Panc1 (cell line): ENCODE data around the gene KLF9. TPM values are rescaled to one million over a fixed set of nuclear protein-coding genes. Genes with fewer than 3 reads are reported as not detected.

ENCODE experiments used
- ATAC-seq: fragments of 200-7000 bp; cut with Tn5 transposase; 2 replicates; pipeline ENCODE4 v1.9.1; 2020; ENCODE audit warnings: mild to moderate bottlenecking, moderate library complexity
- BruUV-seq: library from RNA; stranded (reverse); fragments of 400-500 nt; replicated peaks from 2 replicates; lab custom pipeline; 2021; lab: Mats Ljungman, UMichigan
- CTCF ChIA-PET: fragments of 300-600 bp; sonication (Branson Sonifier 250); formaldehyde crosslinking; loops from one replicate; lab custom pipeline; 2022; ENCODE audit warnings: antibody characterized with exemption; lab: Charles Lee
- POLR2A ChIA-PET: fragments of 300-600 bp; sonication (Branson Sonifier 250); formaldehyde crosslinking; loops from one replicate; lab custom pipeline; 2022; ENCODE audit warnings: antibody characterized with exemption; lab: Charles Lee
- DNase-seq: peaks from one replicate; pipeline ENCODE4 v3.0.0-alpha.2; 2010; ENCODE audit warnings: low read depth, low spot score
- H3K27ac ChIP-seq: 2 replicates; pipeline ENCODE4 v1.5.1; 2011; ENCODE audit warnings: mild to moderate bottlenecking, low read length, inconsistent platforms
- H3K27me3 ChIP-seq: fragments of 200-500 bp; sonication (Bioruptor generic); 2 replicates; pipeline ENCODE4 v1.6.0; 2014; ENCODE audit warnings: low read length, inconsistent platforms; ENCODE audit not compliant: control insufficient read depth, insufficient read depth
- H3K36me3 ChIP-seq: fragments of 200-500 bp; sonication (Bioruptor generic); 2 replicates; pipeline ENCODE4 v1.5.1; 2014; ENCODE audit warnings: inconsistent platforms, mild to moderate bottlenecking, low read length, moderate library complexity; ENCODE audit not compliant: control insufficient read depth, insufficient read depth
- H3K4me1 ChIP-seq: 2 replicates; pipeline ENCODE4 v1.5.1; 2011; ENCODE audit warnings: inconsistent platforms, mild to moderate bottlenecking, low read length, moderate library complexity; ENCODE audit not compliant: control insufficient read depth, insufficient read depth
- H3K4me3 ChIP-seq, 2 experiments: 2 replicates each; pipeline ENCODE4 v1.5.1; 2011 to 2012; ENCODE audit warnings: low read depth in 2 of 2, low read length in 2 of 2, mild to moderate bottlenecking in 2 of 2, inconsistent platforms in 1 of 2, moderate library complexity in 1 of 2
- H3K9me3 ChIP-seq: fragments of 200-500 bp; sonication (Bioruptor generic); 2 replicates; pipeline ENCODE4 v1.5.1; 2014; ENCODE audit warnings: low read depth, mild to moderate bottlenecking, inconsistent platforms, low read length, moderate library complexity; ENCODE audit not compliant: control insufficient read depth, insufficient read depth
- CTCF ChIP-seq: fragments of 450-650 bp; IDR thresholded peaks from 2 replicates; pipeline ENCODE4 v1.5.1; 2017; ENCODE audit warnings: mild to moderate bottlenecking
- POLR2AphosphoS5 ChIP-seq: IDR thresholded peaks from 2 replicates; pipeline ENCODE4 v1.6.1; 2012; ENCODE audit warnings: mild to moderate bottlenecking, low read depth, low read length, moderate library complexity
- SIN3A ChIP-seq: IDR thresholded peaks from 2 replicates; pipeline ENCODE4 v1.6.1; 2012; ENCODE audit warnings: low read depth, mild to moderate bottlenecking, low read length, moderate library complexity, borderline replicate concordance; ENCODE audit not compliant: insufficient read depth
- TCF7L2 ChIP-seq: IDR thresholded peaks from 2 replicates; pipeline ENCODE4 v1.6.1; 2011; ENCODE audit warnings: mild to moderate bottlenecking, low read depth, low read length, inconsistent platforms
- in situ Hi-C: cut with HindIII; loops from 2 replicates; pipeline ENCODE4 v1.10.0; 2016; ENCODE audit warnings: low sequenced_read_pairs, low pct_unique_long_range_greater_than_20kb
- intact Hi-C: fragments of 100-400 bp; cut with micrococcal nuclease; formaldehyde crosslinking; loops from one replicate; pipeline ENCODE4 v1.10.0; 2022; ENCODE audit not compliant: unreplicated experiment
- total RNA-seq: library from RNA; stranded (reverse); gene quantifications from one replicate; pipeline ENCODE4 v1.2.1, GENCODE V29; 2021; ENCODE audit not compliant: unreplicated experiment
- TF ChIP-seq, protein P1 (sequence below), 2 experiments: IDR thresholded peaks; 2 replicates each; pipeline ENCODE4 v1.6.1; 2011 to 2012; ENCODE audit warnings: low read depth in 2 of 2, control low read depth in 1 of 2, low read length in 1 of 2, mild to moderate bottlenecking in 1 of 2, moderate library complexity in 1 of 2; ENCODE audit not compliant: insufficient read depth in 1 of 2

Gene KLF9
- total RNA-seq, 1 experiment from 2014 or later: 0.95 TPM

GRCh38 chr9:70403618-70404025, 10.8 kb downstream of the KLF9 start:
- intact Hi-C loops: no loop called here
- BruUV-seq: no TSS peak
- ATAC-seq (no peak), DNase-seq (no peak)
- Histone ChIP-seq H3K4me1 (no peaks in the 10 kb centered on the region), H3K9me3 (no peaks in the 10 kb centered on the region), H3K27me3 (no peaks in the 10 kb centered on the region), H3K36me3 (no peaks in the 10 kb centered on the region), H3K4me3 (no peak overlapping the region), H3K27ac (no peak overlapping the region)
- no peak for TF ChIP-seq CTCF
- in situ Hi-C loops: no loop called here
- ChIA-PET CTCF (no interaction called here), POLR2A (no interaction called here)

DNA sequence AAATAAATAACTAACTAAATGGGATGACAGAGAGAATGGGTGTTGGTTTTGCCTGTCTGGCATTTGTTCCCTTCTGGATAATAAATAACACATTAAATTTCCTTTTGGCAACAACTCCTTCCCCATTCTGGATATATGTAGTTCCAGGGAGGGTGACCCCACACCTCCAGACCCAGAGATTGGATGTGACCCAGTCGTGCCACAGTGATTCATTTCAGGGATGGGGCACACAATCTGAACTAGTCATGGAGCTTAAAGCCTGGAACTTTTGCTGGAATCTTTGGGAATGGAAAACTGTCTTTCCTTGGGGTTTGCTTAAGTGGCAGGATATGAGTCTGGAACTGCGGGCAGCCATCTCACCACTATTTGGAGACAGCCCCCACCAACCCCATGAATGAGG, 11.3 kb downstream of the KLF9 start:
- no peaks in the 10 kb centered on the region for H3K27me3 ChIP-seq
- no peak for DNase-seq
- no peaks in the 10 kb centered on the region for H3K36me3 ChIP-seq
- no peak overlapping the region for H3K4me3 ChIP-seq
- H3K27ac ChIP-seq: no peak overlapping the region
- POLR2A ChIA-PET: no interaction called here
- TF ChIP-seq, protein P1, sequence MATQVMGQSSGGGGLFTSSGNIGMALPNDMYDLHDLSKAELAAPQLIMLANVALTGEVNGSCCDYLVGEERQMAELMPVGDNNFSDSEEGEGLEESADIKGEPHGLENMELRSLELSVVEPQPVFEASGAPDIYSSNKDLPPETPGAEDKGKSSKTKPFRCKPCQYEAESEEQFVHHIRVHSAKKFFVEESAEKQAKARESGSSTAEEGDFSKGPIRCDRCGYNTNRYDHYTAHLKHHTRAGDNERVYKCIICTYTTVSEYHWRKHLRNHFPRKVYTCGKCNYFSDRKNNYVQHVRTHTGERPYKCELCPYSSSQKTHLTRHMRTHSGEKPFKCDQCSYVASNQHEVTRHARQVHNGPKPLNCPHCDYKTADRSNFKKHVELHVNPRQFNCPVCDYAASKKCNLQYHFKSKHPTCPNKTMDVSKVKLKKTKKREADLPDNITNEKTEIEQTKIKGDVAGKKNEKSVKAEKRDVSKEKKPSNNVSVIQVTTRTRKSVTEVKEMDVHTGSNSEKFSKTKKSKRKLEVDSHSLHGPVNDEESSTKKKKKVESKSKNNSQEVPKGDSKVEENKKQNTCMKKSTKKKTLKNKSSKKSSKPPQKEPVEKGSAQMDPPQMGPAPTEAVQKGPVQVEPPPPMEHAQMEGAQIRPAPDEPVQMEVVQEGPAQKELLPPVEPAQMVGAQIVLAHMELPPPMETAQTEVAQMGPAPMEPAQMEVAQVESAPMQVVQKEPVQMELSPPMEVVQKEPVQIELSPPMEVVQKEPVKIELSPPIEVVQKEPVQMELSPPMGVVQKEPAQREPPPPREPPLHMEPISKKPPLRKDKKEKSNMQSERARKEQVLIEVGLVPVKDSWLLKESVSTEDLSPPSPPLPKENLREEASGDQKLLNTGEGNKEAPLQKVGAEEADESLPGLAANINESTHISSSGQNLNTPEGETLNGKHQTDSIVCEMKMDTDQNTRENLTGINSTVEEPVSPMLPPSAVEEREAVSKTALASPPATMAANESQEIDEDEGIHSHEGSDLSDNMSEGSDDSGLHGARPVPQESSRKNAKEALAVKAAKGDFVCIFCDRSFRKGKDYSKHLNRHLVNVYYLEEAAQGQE (IDR thresholded peaks at IDR 0.05; ENCODE audit: insufficient read depth in 1 of 2, low read depth in 2 of 2, low read length in 1 of 2): no peak
- TF ChIP-seq CTCF: no peak
- ATAC-seq: no peak
- intact Hi-C loops (no loop called here), in situ Hi-C loops (no loop called here)
- H3K4me1 ChIP-seq: no peaks in the 10 kb centered on the region
- no TSS peak for BruUV-seq
- CTCF ChIA-PET: no interaction called here
- no peaks in the 10 kb centered on the region for H3K9me3 ChIP-seq

GRCh38 chr9:70402213-70402612, 12.2 kb downstream of the KLF9 start:
- H3K27me3 ChIP-seq: no peaks in the 10 kb centered on the region
- no peaks in the 10 kb centered on the region for H3K4me1 ChIP-seq
- no peak for ATAC-seq
- no peaks in the 10 kb centered on the region for H3K9me3 ChIP-seq
- no peak overlapping the region for H3K4me3 ChIP-seq
- DNase-seq: no peak
- ChIA-PET POLR2A (no interaction called here), CTCF (no interaction called here)
- BruUV-seq: no TSS peak
- in situ Hi-C loops (no loop called here), intact Hi-C loops (no loop called here)
- TF ChIP-seq TCF7L2: no peak
- TF ChIP-seq CTCF: no peak
- TF ChIP-seq, protein P1 (IDR thresholded peaks at IDR 0.05; ENCODE audit: insufficient read depth in 1 of 2, low read depth in 2 of 2, low read length in 1 of 2): no peak
- no peak for TF ChIP-seq SIN3A
- no peak for TF ChIP-seq POLR2AphosphoS5
- H3K27ac ChIP-seq: no peak overlapping the region
- no peaks in the 10 kb centered on the region for H3K36me3 ChIP-seq
